ENCODE data around the gene FNDC3A.
"Not testable (repeated sequence)": the region's sequence is repeated elsewhere in the genome, so short reads cannot be mapped to it uniquely, and the experiment has no call there.

DNA sequence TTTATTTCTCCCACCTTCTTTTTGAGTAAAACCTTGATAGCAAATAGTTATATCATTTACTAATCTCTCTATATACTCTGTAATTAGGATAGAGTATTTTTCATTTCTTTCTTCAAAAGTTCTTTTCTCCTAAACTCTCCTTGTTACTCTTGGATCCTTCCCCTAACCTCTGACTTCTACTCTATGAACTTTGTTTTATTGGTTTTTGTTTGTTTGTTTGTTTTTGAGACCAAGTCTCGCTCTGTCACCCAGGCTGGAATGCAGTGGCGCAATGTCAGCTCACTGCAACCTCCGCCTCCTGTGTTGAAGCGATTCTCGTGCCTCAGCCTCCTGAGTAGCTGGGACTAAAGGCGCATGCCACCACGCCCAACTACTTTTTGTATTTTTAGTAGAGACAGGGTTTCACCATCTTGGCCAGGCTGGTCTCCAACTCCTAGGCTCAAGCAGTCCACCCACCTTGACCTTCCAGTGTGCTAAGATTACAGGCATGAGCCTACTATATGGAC lies 161.5 kb downstream of the FNDC3A start:
- TF ChIP-seq CTCF (IDR thresholded peaks at IDR 0.05; ENCODE audit: insufficient read depth, low read length, poor library complexity, severe bottlenecking); EZH2phosphoT487 (conservative IDR thresholded peaks at IDR 0.05; ENCODE audit: low read length): not testable (repeated sequence)
